HL-60 (cell line): ENCODE measurements around the gene ANKRD63.

Experiments used
- GABPA ChIP-seq: IDR thresholded peaks from 2 replicates; pipeline ENCODE4 v1.6.1; 2012; ENCODE audit warnings: low read depth
- POLR2AphosphoS5 ChIP-seq: IDR thresholded peaks from 2 replicates; pipeline ENCODE4 v1.6.1; 2012; ENCODE audit warnings: low read depth
- SPI1 ChIP-seq: IDR thresholded peaks from 2 replicates; pipeline ENCODE4 v1.6.1; 2012; ENCODE audit warnings: low read depth, mild to moderate bottlenecking, borderline replicate concordance
- TF ChIP-seq, protein P1 (sequence below): IDR thresholded peaks from one replicate; pipeline ENCODE4 v1.5.1; 2011; ENCODE audit warnings: low read length, control low read depth, inconsistent platforms; ENCODE audit not compliant: insufficient read depth
- TF ChIP-seq, protein P2 (sequence below): IDR thresholded peaks from 2 replicates; pipeline ENCODE4 v1.6.1; 2012; ENCODE audit warnings: low read depth; ENCODE audit not compliant: insufficient replicate concordance

- TF ChIP-seq GABPA, result no peak
- no peak for TF ChIP-seq POLR2AphosphoS5
- TF ChIP-seq, protein P1, sequence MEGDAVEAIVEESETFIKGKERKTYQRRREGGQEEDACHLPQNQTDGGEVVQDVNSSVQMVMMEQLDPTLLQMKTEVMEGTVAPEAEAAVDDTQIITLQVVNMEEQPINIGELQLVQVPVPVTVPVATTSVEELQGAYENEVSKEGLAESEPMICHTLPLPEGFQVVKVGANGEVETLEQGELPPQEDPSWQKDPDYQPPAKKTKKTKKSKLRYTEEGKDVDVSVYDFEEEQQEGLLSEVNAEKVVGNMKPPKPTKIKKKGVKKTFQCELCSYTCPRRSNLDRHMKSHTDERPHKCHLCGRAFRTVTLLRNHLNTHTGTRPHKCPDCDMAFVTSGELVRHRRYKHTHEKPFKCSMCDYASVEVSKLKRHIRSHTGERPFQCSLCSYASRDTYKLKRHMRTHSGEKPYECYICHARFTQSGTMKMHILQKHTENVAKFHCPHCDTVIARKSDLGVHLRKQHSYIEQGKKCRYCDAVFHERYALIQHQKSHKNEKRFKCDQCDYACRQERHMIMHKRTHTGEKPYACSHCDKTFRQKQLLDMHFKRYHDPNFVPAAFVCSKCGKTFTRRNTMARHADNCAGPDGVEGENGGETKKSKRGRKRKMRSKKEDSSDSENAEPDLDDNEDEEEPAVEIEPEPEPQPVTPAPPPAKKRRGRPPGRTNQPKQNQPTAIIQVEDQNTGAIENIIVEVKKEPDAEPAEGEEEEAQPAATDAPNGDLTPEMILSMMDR, result no peak
- TF ChIP-seq, protein P2, sequence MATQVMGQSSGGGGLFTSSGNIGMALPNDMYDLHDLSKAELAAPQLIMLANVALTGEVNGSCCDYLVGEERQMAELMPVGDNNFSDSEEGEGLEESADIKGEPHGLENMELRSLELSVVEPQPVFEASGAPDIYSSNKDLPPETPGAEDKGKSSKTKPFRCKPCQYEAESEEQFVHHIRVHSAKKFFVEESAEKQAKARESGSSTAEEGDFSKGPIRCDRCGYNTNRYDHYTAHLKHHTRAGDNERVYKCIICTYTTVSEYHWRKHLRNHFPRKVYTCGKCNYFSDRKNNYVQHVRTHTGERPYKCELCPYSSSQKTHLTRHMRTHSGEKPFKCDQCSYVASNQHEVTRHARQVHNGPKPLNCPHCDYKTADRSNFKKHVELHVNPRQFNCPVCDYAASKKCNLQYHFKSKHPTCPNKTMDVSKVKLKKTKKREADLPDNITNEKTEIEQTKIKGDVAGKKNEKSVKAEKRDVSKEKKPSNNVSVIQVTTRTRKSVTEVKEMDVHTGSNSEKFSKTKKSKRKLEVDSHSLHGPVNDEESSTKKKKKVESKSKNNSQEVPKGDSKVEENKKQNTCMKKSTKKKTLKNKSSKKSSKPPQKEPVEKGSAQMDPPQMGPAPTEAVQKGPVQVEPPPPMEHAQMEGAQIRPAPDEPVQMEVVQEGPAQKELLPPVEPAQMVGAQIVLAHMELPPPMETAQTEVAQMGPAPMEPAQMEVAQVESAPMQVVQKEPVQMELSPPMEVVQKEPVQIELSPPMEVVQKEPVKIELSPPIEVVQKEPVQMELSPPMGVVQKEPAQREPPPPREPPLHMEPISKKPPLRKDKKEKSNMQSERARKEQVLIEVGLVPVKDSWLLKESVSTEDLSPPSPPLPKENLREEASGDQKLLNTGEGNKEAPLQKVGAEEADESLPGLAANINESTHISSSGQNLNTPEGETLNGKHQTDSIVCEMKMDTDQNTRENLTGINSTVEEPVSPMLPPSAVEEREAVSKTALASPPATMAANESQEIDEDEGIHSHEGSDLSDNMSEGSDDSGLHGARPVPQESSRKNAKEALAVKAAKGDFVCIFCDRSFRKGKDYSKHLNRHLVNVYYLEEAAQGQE, result no peak
- no peak for TF ChIP-seq SPI1
Observed at GRCh38 chr15:40328751-40329150, 45.9 kb upstream of the ANKRD63 start.
